K562 (cell line): ENCODE results near the gene MRPL3. TPM values are rescaled to one million over a fixed set of nuclear protein-coding genes. Genes with fewer than 3 reads are reported as not detected.
A peak's percentile ranks its signal among the peaks of the same experiment; 100 is the strongest.

Experiments
- CHD4 ChIP-seq: fragments of 200-600 bp; sonication (generic); IDR thresholded peaks from 3 replicates; pipeline ENCODE4 v1.6.1; 2012; ENCODE audit warnings: low read depth, mild to moderate bottlenecking, mixed read lengths, low read length, inconsistent platforms; ENCODE audit not compliant: insufficient read depth, insufficient replicate concordance, poor library complexity, severe bottlenecking
- GTF2A2 ChIP-seq: IDR thresholded peaks from 2 replicates; pipeline ENCODE4 v1.6.1; 2016; ENCODE audit warnings: mild to moderate bottlenecking, missing genetic modification characterization, missing compliant biosample characterization
- GTF2E2 ChIP-seq: fragments of 200-800 bp; sonication (Bioruptor generic); IDR thresholded peaks from 2 replicates; pipeline ENCODE4 v1.6.1; 2016; ENCODE audit warnings: missing genetic modification characterization, missing compliant biosample characterization
- IFI16 ChIP-seq: fragments of 250-450 bp; sonication (Bioruptor Pico); IDR thresholded peaks from 2 replicates; pipeline ENCODE4 v2.1.2; 2022; ENCODE audit warnings: mild to moderate bottlenecking, inconsistent platforms
- NONO ChIP-seq, 2 experiments: fragments of 200-400 bp in 1 of 2; fragments of 450-650 bp in 1 of 2; formaldehyde crosslinking in 1 of 2; IDR thresholded peaks; 2 replicates each; pipeline ENCODE4 v1.6.1; 2017; ENCODE audit warnings: low read depth in 2 of 2, mild to moderate bottlenecking in 2 of 2, moderate library complexity in 2 of 2, low read length in 1 of 2
- RBM14 ChIP-seq: fragments of 200-400 bp; formaldehyde crosslinking; IDR thresholded peaks from 2 replicates; pipeline ENCODE4 v1.6.1; 2018; ENCODE audit warnings: low read depth, mild to moderate bottlenecking, low read length, moderate library complexity, borderline replicate concordance; ENCODE audit not compliant: insufficient read depth
- TFAM ChIP-seq: fragments of 250-450 bp; sonication (Bioruptor Pico); conservative IDR thresholded peaks from 2 replicates; pipeline ENCODE4 v1.5.0; 2021; ENCODE audit warnings: mild to moderate bottlenecking, moderate library complexity
- TOE1 ChIP-seq, 2 experiments: fragments of 450-650 bp in 1 of 2; sonication (generic) in 1 of 2; formaldehyde crosslinking in 1 of 2; IDR thresholded peaks; 2 replicates each; pipeline versions ENCODE4 v1.7.1 to v1.8.0; 2016 to 2022; ENCODE audit warnings: borderline replicate concordance in 2 of 2, mild to moderate bottlenecking in 2 of 2, antibody characterized with exemption in 1 of 2, inconsistent platforms in 1 of 2, low read depth in 1 of 2, missing genetic modification reagents in 1 of 2, moderate library complexity in 1 of 2
- WHSC1 ChIP-seq: IDR thresholded peaks from one replicate; pipeline ENCODE4 v1.6.1; 2012; ENCODE audit warnings: low read length, control low read depth, inconsistent platforms
- ZNF778 ChIP-seq: fragments of 450-650 bp; formaldehyde crosslinking; IDR thresholded peaks from 2 replicates; pipeline ENCODE4 v1.4.0; 2020; ENCODE audit warnings: mild to moderate bottlenecking, moderate library complexity
- polyA plus RNA-seq, 8 experiments: library from polyadenylated mRNA; depleted of rRNA in 4 of 8; stranded (reverse) in 5 of 8; unstranded in 3 of 8; fragments of >200 nt; fragmentation: Nextera tagmentation in 2 of 8; fragmentation: Illumina TruSeq in 1 of 8; extraction: Ambion mirVana in 2 of 8; extraction: Trizol in 1 of 8; gene quantifications; 2 replicates each; pipeline versions ENCODE4 v1.2.1 to v1.2.3, GENCODE V29; 2011 to 2014; ENCODE audit warnings: inconsistent platforms in 1 of 8, missing spikeins in 1 of 8
- total RNA-seq, 7 experiments: library from RNA; depleted of rRNA in 6 of 7; stranded (reverse); fragments of >200 nt in 6 of 7; fragmentation: Illumina TruSeq in 2 of 7; extraction: Trizol in 2 of 7; gene quantifications; 2 replicates each; pipeline versions ENCODE4 v1.2.1 to v1.2.3, GENCODE V29; 2011 to 2021; ENCODE audit warnings: low replicate concordance in 1 of 7
- TF ChIP-seq, protein P1 (sequence below): fragments of 150-350 bp; IDR thresholded peaks from 2 replicates; pipeline ENCODE4 v1.6.1; 2014; ENCODE audit warnings: low read depth, mild to moderate bottlenecking, low read length, borderline replicate concordance
- TF ChIP-seq, protein P2 (sequence below): sonication (generic); formaldehyde crosslinking; IDR thresholded peaks from 2 replicates; pipeline ENCODE4 v1.8.1; 2023; ENCODE audit warnings: missing genetic modification reagents, mild to moderate bottlenecking, borderline replicate concordance
- TF ChIP-seq, protein P3 (sequence below): fragments of 450-650 bp; IDR thresholded peaks from 2 replicates; pipeline ENCODE4 v1.6.1; 2017; ENCODE audit warnings: mild to moderate bottlenecking, moderate library complexity
- TF ChIP-seq, protein P4 (sequence below): IDR thresholded peaks from 2 replicates; pipeline ENCODE4 v1.6.1; 2016; ENCODE audit warnings: missing genetic modification characterization, missing compliant biosample characterization

The MRPL3 gene
- total and polyA plus RNA-seq, 9 of the 15 experiments (the other 6 are each of a cell fraction or from before 2014, with no cell fraction given): 81.7 to 340 (median 190) TPM

DNA sequence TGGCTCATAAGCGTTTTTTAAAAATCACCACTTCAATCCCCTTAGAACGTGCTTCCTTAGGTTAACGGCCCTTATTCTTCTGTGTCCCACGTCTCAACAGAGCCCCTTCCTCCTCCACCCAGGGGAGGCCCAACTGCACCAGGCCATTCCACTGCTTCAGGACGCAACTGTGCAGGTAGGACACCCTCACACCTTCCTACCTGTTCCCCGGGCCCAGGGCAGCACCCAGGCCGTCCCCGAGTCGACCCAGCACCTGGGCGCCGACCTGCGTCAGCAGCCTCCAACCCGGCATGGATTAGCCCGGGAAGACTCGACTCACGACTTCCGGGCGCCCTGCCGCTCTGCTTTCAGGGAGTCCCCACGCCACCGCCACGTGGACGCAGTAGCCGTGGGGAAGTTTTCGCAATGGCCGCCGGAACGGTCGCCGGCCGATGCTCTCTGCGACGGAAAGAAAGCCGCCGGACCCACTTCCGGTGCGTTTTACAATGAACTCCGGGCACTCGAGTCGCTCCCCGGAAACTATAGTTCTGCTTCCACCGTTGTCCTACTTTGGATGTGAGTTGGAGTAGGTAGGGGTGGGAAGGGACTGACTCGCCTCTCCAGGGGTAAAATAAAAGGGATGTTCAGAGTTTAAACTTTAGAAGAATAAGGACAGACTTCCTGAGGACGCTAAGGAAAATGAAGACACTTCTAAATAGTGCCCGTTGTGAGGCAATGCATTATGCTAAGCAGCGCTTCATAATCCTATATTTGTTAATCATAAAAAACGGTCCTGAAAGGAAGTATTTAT lies at the start of gene MRPL3 (continued):
- TF ChIP-seq, protein P1, sequence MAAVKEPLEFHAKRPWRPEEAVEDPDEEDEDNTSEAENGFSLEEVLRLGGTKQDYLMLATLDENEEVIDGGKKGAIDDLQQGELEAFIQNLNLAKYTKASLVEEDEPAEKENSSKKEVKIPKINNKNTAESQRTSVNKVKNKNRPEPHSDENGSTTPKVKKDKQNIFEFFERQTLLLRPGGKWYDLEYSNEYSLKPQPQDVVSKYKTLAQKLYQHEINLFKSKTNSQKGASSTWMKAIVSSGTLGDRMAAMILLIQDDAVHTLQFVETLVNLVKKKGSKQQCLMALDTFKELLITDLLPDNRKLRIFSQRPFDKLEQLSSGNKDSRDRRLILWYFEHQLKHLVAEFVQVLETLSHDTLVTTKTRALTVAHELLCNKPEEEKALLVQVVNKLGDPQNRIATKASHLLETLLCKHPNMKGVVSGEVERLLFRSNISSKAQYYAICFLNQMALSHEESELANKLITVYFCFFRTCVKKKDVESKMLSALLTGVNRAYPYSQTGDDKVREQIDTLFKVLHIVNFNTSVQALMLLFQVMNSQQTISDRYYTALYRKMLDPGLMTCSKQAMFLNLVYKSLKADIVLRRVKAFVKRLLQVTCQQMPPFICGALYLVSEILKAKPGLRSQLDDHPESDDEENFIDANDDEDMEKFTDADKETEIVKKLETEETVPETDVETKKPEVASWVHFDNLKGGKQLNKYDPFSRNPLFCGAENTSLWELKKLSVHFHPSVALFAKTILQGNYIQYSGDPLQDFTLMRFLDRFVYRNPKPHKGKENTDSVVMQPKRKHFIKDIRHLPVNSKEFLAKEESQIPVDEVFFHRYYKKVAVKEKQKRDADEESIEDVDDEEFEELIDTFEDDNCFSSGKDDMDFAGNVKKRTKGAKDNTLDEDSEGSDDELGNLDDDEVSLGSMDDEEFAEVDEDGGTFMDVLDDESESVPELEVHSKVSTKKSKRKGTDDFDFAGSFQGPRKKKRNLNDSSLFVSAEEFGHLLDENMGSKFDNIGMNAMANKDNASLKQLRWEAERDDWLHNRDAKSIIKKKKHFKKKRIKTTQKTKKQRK: no peak
- TF ChIP-seq ZNF778: no peak
- TF ChIP-seq GTF2E2: peak; percentile 87
- no peak for TF ChIP-seq NONO (IDR thresholded peaks at IDR 0.05; ENCODE audit: low read depth in 2 of 2, low read length in 1 of 2)
- TF ChIP-seq IFI16 (CRISPR knock-in tag): no peak
- TF ChIP-seq, protein P2, sequence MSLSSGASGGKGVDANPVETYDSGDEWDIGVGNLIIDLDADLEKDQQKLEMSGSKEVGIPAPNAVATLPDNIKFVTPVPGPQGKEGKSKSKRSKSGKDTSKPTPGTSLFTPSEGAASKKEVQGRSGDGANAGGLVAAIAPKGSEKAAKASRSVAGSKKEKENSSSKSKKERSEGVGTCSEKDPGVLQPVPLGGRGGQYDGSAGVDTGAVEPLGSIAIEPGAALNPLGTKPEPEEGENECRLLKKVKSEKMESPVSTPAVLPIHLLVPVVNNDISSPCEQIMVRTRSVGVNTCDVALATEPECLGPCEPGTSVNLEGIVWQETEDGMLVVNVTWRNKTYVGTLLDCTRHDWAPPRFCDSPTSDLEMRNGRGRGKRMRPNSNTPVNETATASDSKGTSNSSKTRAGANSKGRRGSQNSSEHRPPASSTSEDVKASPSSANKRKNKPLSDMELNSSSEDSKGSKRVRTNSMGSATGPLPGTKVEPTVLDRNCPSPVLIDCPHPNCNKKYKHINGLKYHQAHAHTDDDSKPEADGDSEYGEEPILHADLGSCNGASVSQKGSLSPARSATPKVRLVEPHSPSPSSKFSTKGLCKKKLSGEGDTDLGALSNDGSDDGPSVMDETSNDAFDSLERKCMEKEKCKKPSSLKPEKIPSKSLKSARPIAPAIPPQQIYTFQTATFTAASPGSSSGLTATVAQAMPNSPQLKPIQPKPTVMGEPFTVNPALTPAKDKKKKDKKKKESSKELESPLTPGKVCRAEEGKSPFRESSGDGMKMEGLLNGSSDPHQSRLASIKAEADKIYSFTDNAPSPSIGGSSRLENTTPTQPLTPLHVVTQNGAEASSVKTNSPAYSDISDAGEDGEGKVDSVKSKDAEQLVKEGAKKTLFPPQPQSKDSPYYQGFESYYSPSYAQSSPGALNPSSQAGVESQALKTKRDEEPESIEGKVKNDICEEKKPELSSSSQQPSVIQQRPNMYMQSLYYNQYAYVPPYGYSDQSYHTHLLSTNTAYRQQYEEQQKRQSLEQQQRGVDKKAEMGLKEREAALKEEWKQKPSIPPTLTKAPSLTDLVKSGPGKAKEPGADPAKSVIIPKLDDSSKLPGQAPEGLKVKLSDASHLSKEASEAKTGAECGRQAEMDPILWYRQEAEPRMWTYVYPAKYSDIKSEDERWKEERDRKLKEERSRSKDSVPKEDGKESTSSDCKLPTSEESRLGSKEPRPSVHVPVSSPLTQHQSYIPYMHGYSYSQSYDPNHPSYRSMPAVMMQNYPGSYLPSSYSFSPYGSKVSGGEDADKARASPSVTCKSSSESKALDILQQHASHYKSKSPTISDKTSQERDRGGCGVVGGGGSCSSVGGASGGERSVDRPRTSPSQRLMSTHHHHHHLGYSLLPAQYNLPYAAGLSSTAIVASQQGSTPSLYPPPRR (CRISPR knock-in tag): no peak
- TF ChIP-seq, protein P3, sequence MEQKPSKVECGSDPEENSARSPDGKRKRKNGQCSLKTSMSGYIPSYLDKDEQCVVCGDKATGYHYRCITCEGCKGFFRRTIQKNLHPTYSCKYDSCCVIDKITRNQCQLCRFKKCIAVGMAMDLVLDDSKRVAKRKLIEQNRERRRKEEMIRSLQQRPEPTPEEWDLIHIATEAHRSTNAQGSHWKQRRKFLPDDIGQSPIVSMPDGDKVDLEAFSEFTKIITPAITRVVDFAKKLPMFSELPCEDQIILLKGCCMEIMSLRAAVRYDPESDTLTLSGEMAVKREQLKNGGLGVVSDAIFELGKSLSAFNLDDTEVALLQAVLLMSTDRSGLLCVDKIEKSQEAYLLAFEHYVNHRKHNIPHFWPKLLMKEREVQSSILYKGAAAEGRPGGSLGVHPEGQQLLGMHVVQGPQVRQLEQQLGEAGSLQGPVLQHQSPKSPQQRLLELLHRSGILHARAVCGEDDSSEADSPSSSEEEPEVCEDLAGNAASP: no peak
- TF ChIP-seq WHSC1: no peak
- no peak for TF ChIP-seq TFAM (CRISPR knock-in tag)
- TF ChIP-seq RBM14: no peak
- TF ChIP-seq GTF2A2 (tag): no peak
- no peak for TF ChIP-seq CHD4
- no peak for TF ChIP-seq TOE1 (IDR thresholded peaks at IDR 0.05; ENCODE audit: borderline replicate concordance)
- TF ChIP-seq TOE1 (CRISPR knock-in tag; IDR thresholded peaks at IDR 0.05; ENCODE audit: borderline replicate concordance, low read depth): no peak
- TF ChIP-seq, protein P4, sequence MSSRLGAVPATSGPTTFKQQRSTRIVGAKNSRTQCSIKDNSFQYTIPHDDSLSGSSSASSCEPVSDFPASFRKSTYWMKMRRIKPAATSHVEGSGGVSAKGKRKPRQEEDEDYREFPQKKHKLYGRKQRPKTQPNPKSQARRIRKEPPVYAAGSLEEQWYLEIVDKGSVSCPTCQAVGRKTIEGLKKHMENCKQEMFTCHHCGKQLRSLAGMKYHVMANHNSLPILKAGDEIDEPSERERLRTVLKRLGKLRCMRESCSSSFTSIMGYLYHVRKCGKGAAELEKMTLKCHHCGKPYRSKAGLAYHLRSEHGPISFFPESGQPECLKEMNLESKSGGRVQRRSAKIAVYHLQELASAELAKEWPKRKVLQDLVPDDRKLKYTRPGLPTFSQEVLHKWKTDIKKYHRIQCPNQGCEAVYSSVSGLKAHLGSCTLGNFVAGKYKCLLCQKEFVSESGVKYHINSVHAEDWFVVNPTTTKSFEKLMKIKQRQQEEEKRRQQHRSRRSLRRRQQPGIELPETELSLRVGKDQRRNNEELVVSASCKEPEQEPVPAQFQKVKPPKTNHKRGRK (tag): no peak
